ENCODE measurements around the gene CEP290. TPM values are rescaled to one million over a fixed set of nuclear protein-coding genes. Genes with fewer than 3 reads are reported as not detected.

Gene CEP290
- total RNA-seq, 1 experiment from 2014 or later: 12.8 TPM

DNA sequence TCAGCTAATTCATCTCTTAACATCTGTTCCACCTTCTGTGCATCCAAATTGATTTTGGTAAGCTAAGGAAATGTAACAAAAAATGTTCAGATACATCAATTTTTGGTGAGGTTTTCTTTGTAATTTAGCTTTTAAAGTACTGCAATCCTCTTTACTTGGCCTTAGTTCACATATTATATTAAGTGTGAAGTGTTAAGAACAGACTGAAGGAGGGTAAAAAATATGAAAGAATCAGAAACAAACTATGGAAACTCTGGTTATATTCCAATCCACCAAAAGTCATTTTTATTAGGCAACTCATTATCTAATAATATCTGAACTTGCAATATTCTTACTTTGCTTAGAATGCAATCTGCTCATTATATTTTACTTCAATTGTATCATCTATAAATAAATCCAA lies 49.1 kb downstream of the CEP290 start:
- no peak overlapping the region for H4K8ac ChIP-seq (replicated peaks; ENCODE audit: insufficient read length, low read depth, low read length)
- no peaks in the 10 kb centered on the region for H3K9me3 ChIP-seq (ENCODE audit: control insufficient read depth, low read depth, low read length)
- no peak overlapping the region for H2AFZ ChIP-seq (ENCODE audit: low read length)

More for the DNA sequence above, 49.1 kb downstream of the CEP290 start:
- no peak for DNase-seq
- H2BK12ac ChIP-seq (ENCODE audit: insufficient read length, low read depth, low read length): no peak overlapping the region
- no peaks in the 10 kb centered on the region for H3K4me1 ChIP-seq (ENCODE audit: insufficient read depth, low read length)
- Mint-ChIP-seq H3K36me3 (ENCODE audit: insufficient read depth in 1 of 3, low read depth in 3 of 3) (peaks cover 0 to 9% (median 7%) of the 10 kb centered on the region in 3 experiments; a peak in 5 of 7 replicates), H3K27me3 (ENCODE audit: low read depth) (no peaks in the 10 kb centered on the region), H3K4me3 (no peak overlapping the region), H3K27ac (no peak overlapping the region), H3K4me1 (no peaks in the 10 kb centered on the region), H3K9me3 (no peaks in the 10 kb centered on the region)
- TF ChIP-seq, protein P1, sequence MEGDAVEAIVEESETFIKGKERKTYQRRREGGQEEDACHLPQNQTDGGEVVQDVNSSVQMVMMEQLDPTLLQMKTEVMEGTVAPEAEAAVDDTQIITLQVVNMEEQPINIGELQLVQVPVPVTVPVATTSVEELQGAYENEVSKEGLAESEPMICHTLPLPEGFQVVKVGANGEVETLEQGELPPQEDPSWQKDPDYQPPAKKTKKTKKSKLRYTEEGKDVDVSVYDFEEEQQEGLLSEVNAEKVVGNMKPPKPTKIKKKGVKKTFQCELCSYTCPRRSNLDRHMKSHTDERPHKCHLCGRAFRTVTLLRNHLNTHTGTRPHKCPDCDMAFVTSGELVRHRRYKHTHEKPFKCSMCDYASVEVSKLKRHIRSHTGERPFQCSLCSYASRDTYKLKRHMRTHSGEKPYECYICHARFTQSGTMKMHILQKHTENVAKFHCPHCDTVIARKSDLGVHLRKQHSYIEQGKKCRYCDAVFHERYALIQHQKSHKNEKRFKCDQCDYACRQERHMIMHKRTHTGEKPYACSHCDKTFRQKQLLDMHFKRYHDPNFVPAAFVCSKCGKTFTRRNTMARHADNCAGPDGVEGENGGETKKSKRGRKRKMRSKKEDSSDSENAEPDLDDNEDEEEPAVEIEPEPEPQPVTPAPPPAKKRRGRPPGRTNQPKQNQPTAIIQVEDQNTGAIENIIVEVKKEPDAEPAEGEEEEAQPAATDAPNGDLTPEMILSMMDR (conservative IDR thresholded peaks at IDR 0.05): no peak
- H3K23ac ChIP-seq (ENCODE audit: insufficient read length, low read depth, low read length): no peak overlapping the region
- H2BK15ac ChIP-seq (ENCODE audit: low read depth, low read length): no peak overlapping the region
- H4K20me1 ChIP-seq (ENCODE audit: control insufficient read depth, insufficient read depth, insufficient read length): no peaks in the 10 kb centered on the region
- H2AK5ac ChIP-seq (ENCODE audit: insufficient read length, low read length): no peak overlapping the region
- no peaks in the 10 kb centered on the region for H3K79me1 ChIP-seq (ENCODE audit: insufficient read depth, low read depth, low read length, poor library complexity, severe bottlenecking)
- no peak overlapping the region for H2BK120ac ChIP-seq (ENCODE audit: low read depth, low read length, poor library complexity, severe bottlenecking)
- no peak overlapping the region for H2BK20ac ChIP-seq (ENCODE audit: low read depth, low read length, poor library complexity, severe bottlenecking)
- no peaks in the 10 kb centered on the region for H3K23me2 ChIP-seq (ENCODE audit: insufficient read length, low read depth, low read length, poor library complexity, severe bottlenecking)
- no peaks in the 10 kb centered on the region for H3K79me2 ChIP-seq (ENCODE audit: insufficient read depth, low read length)
- H3K27ac ChIP-seq (ENCODE audit: insufficient read length, low read depth, low read length): no peak overlapping the region
- no peak overlapping the region for H3K4me2 ChIP-seq (ENCODE audit: insufficient read depth, insufficient read length, low read length)
- no peak overlapping the region for H4K91ac ChIP-seq (ENCODE audit: insufficient read length, low read depth, low read length)
- no peak overlapping the region for H3K4ac ChIP-seq (ENCODE audit: low read depth, low read length)
- no peak overlapping the region for H3K9ac ChIP-seq (ENCODE audit: extremely low read depth, insufficient read length, low read length)
- no peak overlapping the region for H2BK5ac ChIP-seq (ENCODE audit: insufficient read length, low read length)
- H3K14ac ChIP-seq (ENCODE audit: insufficient read depth, low read length): no peak overlapping the region
- no peak overlapping the region for H3T11ph ChIP-seq (ENCODE audit: low read length)
- no peak overlapping the region for H4K5ac ChIP-seq (ENCODE audit: insufficient read length, low read depth, low read length)
- H3K27me3 ChIP-seq (ENCODE audit: insufficient read depth, low read length): no peaks in the 10 kb centered on the region
- H3K56ac ChIP-seq (ENCODE audit: insufficient read length, low read depth, low read length): no peak overlapping the region
- no peak overlapping the region for H3K18ac ChIP-seq (ENCODE audit: insufficient read length, low read depth, low read length)

Data from H9 (cell line).